ENCODE data around the gene MIEF1.
"Not testable (repeated sequence)": the region's sequence is repeated elsewhere in the genome, so short reads cannot be mapped to it uniquely, and the experiment has no call there.

Gene MIEF1

DNA sequence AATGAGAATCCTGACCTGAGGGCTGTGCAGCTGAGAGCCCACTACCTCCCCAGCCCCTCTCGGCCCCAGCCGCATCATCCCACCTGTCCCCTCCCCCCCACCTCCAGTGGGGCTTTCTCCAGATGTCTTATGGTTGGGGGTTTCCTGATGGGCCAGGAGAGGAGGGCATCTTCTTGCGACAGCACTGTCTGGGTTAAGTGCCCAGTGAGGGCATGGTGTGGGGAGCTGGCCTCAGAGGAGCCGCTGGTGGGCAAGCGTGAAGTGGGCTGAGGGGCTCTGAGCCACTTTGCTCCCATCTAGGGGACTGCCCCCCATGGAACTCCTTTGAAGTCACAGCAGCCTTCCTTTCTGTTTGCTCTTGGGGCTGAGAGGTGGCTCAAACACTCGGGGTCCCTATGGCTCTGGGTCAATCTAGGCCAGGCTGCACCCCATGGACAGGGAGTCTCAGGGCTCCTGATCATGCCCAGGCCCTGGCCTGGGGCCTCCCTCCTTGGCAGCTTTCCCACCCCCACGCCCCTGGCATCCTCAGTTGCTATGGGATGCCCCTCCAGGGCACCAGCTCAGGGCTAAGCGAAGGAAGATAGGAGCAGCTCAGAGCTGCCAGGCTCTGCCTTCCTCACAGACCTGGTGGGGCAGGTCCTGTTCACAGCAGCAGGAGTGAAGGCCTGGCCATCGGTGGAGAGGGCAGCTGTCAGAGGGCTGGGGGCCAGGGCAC lies 11.0 kb upstream of the MIEF1 start:
- DNase-seq: no peak

DNA sequence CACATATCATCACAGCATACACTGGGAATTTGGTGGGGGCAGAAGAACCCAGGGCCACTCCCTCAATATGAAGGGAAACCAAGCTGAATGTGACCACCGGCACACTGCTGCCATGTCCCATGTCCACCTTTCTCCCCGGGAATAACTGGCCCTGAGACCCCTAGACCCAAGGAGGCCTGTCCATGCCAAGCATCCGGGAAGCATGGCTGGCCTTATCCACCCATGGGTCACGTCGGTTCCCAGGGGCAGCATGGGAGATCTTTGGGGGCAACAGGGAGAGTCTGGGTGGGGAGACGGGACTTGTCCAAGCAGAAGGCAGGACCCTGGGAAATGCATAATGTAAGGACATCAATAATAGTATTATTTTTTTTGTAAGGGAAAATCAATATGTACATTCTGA lies 10.4 kb upstream of the MIEF1 start:
- DNase-seq: no peak

DNA sequence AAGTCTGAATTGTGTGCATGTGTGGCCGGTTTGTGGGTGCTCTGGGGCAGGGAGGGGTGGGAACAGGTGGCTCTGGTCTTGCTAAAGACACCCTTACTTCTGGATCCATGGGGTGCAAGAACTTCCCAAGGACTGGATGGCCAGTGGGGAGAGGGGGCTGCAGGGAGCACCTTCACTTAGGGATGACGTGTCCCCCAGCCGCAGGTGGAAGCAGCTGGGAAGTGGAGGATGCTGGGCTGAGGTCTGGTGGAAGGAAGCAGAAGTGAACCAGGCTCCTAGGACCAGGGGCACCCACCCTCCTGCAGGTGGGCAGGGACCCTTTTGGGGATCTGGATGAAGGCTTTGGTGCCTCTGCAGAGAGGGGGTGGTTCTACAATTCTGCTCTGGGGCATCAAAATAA lies 9.9 kb upstream of the MIEF1 start:
- no peak for DNase-seq

- no peak for DNase-seq
These were observed 8.3 kb upstream of the MIEF1 start for GRCh38 chr22:39493759-39494158.

- DNase-seq: no peak
These were observed 7.5 kb upstream of the MIEF1 start for GRCh38 chr22:39494471-39495120.

- peak; percentile 40 for DNase-seq
These were observed 5.8 kb upstream of the MIEF1 start for GRCh38 chr22:39496131-39496838.

DNA sequence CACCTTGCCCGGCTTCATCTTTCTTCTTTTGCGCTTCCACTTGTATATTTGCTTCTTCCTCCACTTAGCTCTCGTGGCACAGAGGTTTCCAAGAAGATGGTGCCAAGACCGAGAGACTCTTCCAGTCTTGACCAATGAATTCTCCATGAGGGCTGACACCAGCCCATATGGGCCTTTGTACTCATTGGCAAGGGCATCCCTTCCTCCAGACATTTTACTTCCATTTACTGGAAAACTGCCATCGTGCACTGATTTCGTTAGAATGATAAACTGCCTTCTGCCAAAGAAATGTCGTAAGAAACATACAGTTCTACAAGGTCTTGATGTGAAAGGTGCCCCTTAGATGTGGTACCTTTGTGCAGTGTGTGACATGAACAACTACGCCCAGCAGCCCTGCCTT lies 4.7 kb upstream of the MIEF1 start:
- no peak for DNase-seq

GRCh38 chr22:39498368-39498767 lies 3.7 kb upstream of the MIEF1 start:
- DNase-seq: no peak

DNA sequence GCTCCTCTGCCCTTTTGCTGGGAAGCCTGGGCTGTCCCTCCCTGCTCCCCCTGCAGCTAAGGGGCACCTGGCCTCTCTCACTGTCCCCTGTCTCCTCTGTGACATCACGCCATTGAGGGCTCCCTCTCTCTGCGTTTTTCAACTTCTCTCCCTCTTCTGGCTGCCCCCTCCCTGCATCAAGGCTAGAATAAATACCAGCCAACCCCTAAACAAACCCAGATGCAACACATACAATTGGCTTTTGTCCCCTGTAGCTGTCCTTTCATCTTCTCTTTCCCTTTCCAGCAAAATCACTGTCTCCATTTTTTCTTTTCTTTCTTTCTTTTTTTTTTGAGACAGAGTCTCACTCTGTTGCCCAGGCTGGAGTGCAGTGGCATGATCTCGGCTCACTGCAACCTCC lies 3.3 kb upstream of the MIEF1 start:
- DNase-seq: no peak

- DNase-seq: no peak
These were observed 2.0 kb upstream of the MIEF1 start for GRCh38 chr22:39500101-39500500.

- no peak for DNase-seq
These were observed 414 bp upstream of the MIEF1 start for GRCh38 chr22:39501644-39502108.

- DNase-seq: no peak
These were observed 809 bp downstream of the MIEF1 start for GRCh38 chr22:39502789-39503409.

- DNase-seq: no peak
These were observed 1.5 kb downstream of the MIEF1 start for GRCh38 chr22:39503630-39504029.

GRCh38 chr22:39504071-39504470 lies 2.0 kb downstream of the MIEF1 start:
- no peak for DNase-seq

GRCh38 chr22:39507021-39507420 lies 4.9 kb downstream of the MIEF1 start:
- not testable (repeated sequence) for DNase-seq

DNA sequence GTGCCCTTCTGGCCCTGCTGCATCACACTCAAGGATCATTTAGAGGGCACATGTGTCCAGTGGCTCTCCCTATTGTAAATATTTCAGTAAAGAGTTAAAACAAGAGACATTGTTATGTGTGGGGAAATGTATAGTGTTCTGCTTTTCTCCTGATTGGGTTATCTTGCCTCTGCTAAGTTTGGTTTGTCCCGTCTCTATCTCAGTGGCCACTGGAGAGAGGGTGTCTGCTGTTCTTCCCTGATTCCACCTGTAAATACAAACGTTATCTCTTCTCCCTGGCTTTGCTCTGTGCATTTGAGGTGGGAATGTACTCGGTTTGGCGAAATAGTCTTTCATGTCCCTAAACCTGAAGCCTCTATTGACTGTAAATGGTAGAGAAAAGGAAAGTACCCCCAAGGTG lies 6.3 kb downstream of the MIEF1 start:
- no peak for DNase-seq

DNA sequence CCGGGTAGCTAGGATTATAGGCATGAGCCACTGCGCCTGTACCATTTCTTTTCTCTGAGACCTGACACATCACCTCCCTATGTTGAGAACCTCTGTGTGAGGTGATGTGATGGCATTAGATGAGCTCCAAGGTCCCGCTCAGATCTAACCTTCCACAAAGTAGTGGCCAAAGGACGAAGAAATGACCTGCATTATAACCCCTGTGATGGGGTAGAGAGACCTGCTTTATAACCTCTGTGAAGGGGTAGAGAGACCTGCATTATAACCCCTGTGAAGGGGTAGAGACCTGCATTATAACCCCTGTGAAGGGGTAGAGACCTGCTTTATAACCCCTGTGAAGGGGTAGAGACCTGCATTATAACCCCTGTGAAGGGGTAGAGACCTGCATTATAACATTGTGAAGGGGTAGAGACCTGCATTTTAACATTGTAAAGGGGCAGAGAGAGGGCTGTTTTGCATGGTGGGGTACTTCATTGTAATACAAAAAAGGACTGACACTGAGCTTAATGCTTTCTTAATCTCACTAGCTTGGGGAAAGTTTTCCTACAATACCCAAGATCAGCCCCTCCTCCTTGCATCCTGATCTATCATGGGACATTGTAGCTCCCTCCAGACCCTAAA lies 8.5 kb downstream of the MIEF1 start:
- DNase-seq: no peak

DNA sequence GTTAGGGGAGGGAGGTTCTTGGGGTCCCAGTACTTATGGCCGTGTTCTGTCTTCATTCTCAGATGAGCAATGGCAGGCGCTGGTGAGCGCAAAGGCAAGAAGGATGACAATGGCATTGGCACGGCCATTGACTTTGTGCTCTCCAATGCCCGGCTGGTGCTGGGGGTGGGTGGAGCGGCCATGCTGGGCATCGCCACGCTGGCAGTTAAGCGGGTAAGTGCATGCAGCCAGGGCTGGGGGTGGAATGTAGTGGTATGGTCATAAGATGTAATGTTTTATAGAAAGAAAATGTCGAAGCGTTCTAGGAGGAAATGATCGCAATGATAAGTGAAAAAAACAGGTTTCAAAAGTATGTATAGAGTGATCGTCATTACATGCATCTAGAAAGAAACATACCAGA lies 9.1 kb downstream of the MIEF1 start:
- DNase-seq: no peak

DNA sequence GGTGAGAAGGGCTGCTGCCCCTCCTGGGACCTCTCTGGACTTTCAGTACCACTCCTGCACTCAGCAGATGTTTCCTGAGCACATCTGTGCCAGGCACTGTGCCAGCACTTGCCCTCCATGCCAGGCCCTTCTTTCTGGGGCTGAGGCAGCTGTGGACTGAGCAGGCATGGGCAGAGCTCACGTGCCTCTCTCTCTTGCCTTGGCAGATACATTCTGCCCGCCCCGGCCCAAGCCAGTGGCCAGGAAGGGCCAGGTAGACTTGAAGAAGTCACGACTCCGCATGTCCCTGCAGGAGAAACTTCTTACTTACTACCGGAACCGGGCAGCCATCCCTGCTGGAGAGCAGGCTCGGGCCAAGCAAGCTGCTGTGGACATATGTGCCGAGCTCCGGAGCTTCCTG lies 9.9 kb downstream of the MIEF1 start:
- no peak for DNase-seq

DNA sequence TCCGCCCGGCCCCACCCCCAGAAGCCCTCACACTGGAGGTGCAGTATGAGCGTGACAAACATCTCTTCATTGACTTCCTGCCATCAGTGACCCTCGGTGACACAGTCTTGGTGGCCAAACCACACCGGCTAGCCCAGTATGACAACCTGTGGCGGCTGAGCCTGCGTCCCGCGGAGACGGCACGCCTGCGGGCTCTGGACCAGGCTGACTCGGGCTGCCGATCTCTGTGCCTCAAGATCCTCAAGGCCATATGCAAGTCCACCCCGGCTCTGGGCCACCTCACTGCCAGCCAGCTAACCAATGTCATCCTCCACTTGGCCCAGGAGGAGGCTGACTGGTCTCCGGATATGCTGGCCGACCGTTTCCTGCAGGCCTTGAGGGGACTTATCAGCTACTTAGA lies 11.7 kb downstream of the MIEF1 start:
- no peak for DNase-seq

- DNase-seq: no peak
These were observed 12.4 kb downstream of the MIEF1 start for GRCh38 chr22:39514373-39514973.

DNA sequence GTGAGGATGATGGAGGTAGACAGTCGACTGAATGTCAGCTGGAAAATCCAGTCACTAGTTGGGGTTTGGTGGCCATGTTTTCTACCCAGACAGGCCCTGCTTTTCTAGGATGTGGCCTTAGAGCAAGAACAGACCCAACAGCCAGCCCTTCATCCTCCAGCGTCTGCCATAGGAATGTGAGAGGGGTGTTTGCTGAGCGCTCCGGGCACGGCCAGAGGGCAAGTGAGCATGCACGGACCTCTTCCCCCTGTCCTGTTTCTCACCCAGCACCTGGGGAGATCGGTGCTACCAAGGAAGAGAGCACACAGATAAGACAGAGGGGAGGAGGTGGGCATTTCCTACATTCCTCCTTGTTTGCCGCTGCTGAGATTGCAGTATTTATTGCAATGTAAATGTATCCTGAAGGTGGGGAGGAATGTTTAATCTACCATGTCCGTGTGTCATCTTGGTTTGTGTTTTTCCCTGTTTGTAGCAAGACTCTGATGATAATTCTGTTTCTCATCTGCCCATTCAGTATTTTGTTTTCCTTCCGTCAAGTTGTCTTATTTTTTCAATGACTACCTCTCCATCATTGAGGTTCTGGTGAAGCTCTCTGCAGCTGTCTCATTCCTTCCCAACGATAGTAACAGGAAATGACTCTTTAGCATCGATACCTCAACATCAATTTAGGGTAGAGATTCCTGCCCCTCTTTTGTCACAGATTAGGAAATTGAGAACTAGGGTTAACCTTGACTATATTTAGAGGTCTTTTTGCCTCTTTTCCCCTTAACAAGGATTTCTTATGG lies 13.4 kb downstream of the MIEF1 start:
- DNase-seq: no peak
